Hepatocyte (in vitro differentiated cells): ENCODE data around the gene ZNF79.

Source experiments
- CTCF ChIP-seq: fragments of 200-600 bp; sonication (generic); IDR thresholded peaks from 2 replicates; pipeline ENCODE4 v1.5.1; 2016; ENCODE audit warnings: antibody characterized with exemption, mild to moderate bottlenecking; ENCODE audit not compliant: poor library complexity
- EZH2 ChIP-seq: fragments of 200-600 bp; sonication (generic); IDR thresholded peaks from 2 replicates; pipeline ENCODE4 v1.6.1; 2016; ENCODE audit warnings: antibody characterized with exemption, mild to moderate bottlenecking, borderline replicate concordance

GRCh38 chr9:127395497-127396252, 28.5 kb upstream of the ZNF79 start:
- TF ChIP-seq EZH2 = no peak
- TF ChIP-seq CTCF = no peak
